Measurements from ENCODE around the gene CEPT1. TPM values are rescaled to one million over a fixed set of nuclear protein-coding genes. Genes with fewer than 3 reads are reported as not detected.

The CEPT1 gene
- total RNA-seq, 1 experiment from 2014 or later: 34.2 TPM

DNA sequence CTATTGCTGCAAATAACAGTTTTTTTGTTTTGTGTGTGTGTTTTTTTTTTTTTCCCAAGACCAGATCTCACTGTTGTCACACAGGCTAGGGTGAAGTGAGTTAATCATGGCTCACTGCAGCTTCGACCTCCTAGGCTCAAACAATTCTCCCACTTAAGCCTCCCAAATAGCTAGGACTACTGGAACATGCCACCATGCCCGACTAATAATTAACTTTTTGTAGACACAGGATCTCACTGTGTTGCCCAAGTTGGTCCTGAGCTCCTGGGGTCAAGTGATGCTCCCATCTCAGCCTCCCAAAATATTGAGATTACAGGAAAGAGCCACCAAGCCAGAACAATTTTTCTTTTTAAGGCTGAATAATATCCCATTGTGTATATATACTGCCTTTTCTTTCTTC lies 35.0 kb upstream of the CEPT1 start:
- CTCF ChIA-PET: no interaction called here
- Histone ChIP-seq H2AFZ (ENCODE audit: low read depth, low read length, poor library complexity, severe bottlenecking) (no peak overlapping the region), H3K4me2 (ENCODE audit: low read length) (no peak overlapping the region), H3K27ac (ENCODE audit: low read depth, low read length) (no peak overlapping the region), H3K9me3 (ENCODE audit: control insufficient read depth in 1 of 2, insufficient read depth in 1 of 2, low read depth in 1 of 2, low read length in 2 of 2) (no peaks in the 10 kb centered on the region), H4K20me1 (ENCODE audit: insufficient read depth) (no peaks in the 10 kb centered on the region), H3K4me3 (replicated peaks in 1 of 2; ENCODE audit: low read depth in 1 of 2, low read length in 2 of 2) (no peak overlapping the region), H3K9me2 (ENCODE audit: insufficient read depth) (no peaks in the 10 kb centered on the region), H3K27me3 (ENCODE audit: insufficient read depth, low read length) (no peaks in the 10 kb centered on the region), H3K9ac (ENCODE audit: low read length) (no peak overlapping the region), H3K4me1 (ENCODE audit: control insufficient read depth in 1 of 2, insufficient read depth in 2 of 2, low read length in 2 of 2) (peaks cover 0 to 11% of the 10 kb centered on the region in 2 experiments; a peak in 2 of 4 replicates), H3K36me3 (ENCODE audit: control insufficient read depth in 1 of 2, insufficient read depth in 2 of 2, low read length in 2 of 2) (no peaks in the 10 kb centered on the region), H3K79me2 (ENCODE audit: insufficient read depth, low read length) (no peaks in the 10 kb centered on the region)
- DNase-seq (ENCODE audit: low read depth, low spot score) (no peak), ATAC-seq (no peak)
- RAD21 ChIA-PET (ENCODE audit: low non-redundant PET in 1 of 2, low total read pairs in 2 of 2, uncharacterized antibody in 2 of 2, unreplicated experiment in 2 of 2): interaction anchor here in 1 of 2 experiments (0.7 kb wide), 1 partner anchor 269 kb away, joined by 3 read pairs; no protein-coding TSS in a partner anchor
- intact Hi-C loops (cut with micrococcal nuclease): no loop called here
- BruUV-seq (replicated peaks): no TSS peak
- POLR2A ChIA-PET: no interaction called here
- no peak for TF ChIP-seq CEBPB (IDR thresholded peaks at IDR 0.05; ENCODE audit: low read depth)
- TF ChIP-seq YY1 (IDR thresholded peaks at IDR 0.05; ENCODE audit: extremely low read depth, insufficient replicate concordance, low read depth, low read length): no peak
- no peak for TF ChIP-seq POLR2A (IDR thresholded peaks at IDR 0.05; ENCODE audit: borderline replicate concordance, extremely low read depth, insufficient read depth, insufficient read length)
- TF ChIP-seq ZFX (IDR thresholded peaks at IDR 0.05): no peak
- TF ChIP-seq EZH2phosphoT487 (IDR thresholded peaks at IDR 0.05; ENCODE audit: borderline replicate concordance): no peak
- no peak for TF ChIP-seq TCF7L2 (IDR thresholded peaks at IDR 0.05; ENCODE audit: borderline replicate concordance, extremely low read depth, insufficient read depth, insufficient read length)
- no peak for TF ChIP-seq SP1 (IDR thresholded peaks at IDR 0.05; ENCODE audit: low read depth)
- TF ChIP-seq JUND (IDR thresholded peaks at IDR 0.05): no peak

GRCh38 chr1:111110197-111110899 lies 29.7 kb upstream of the CEPT1 start:
- Histone ChIP-seq H3K27me3 (ENCODE audit: insufficient read depth, low read length) (no peaks in the 10 kb centered on the region), H3K4me1 (ENCODE audit: control insufficient read depth in 1 of 2, insufficient read depth in 2 of 2, low read length in 2 of 2) (no peaks in the 10 kb centered on the region), H2AFZ (ENCODE audit: low read depth, low read length, poor library complexity, severe bottlenecking) (no peak overlapping the region), H3K4me3 (replicated peaks in 1 of 2; ENCODE audit: low read depth in 1 of 2, low read length in 2 of 2) (no peak overlapping the region), H3K9ac (ENCODE audit: low read length) (no peak overlapping the region), H4K20me1 (ENCODE audit: insufficient read depth) (no peaks in the 10 kb centered on the region), H3K36me3 (ENCODE audit: control insufficient read depth in 1 of 2, insufficient read depth in 2 of 2, low read length in 2 of 2) (no peaks in the 10 kb centered on the region), H3K27ac (ENCODE audit: low read depth, low read length) (no peak overlapping the region), H3K4me2 (ENCODE audit: low read length) (no peak overlapping the region), H3K9me2 (ENCODE audit: insufficient read depth) (no peaks in the 10 kb centered on the region), H3K9me3 (ENCODE audit: control insufficient read depth in 1 of 2, insufficient read depth in 1 of 2, low read depth in 1 of 2, low read length in 2 of 2) (no peaks in the 10 kb centered on the region), H3K79me2 (ENCODE audit: insufficient read depth, low read length) (no peaks in the 10 kb centered on the region)
- ChIA-PET CTCF (no interaction called here), POLR2A (no interaction called here), RAD21 (ENCODE audit: low non-redundant PET in 1 of 2, low total read pairs in 2 of 2, uncharacterized antibody in 2 of 2, unreplicated experiment in 2 of 2) (no interaction called here)
- ATAC-seq: no peak
- no peak for TF ChIP-seq EGR1 (IDR thresholded peaks at IDR 0.05; ENCODE audit: low read depth)
- TF ChIP-seq EZH2 (IDR thresholded peaks at IDR 0.05): no peak
- TF ChIP-seq MAX (IDR thresholded peaks at IDR 0.05): no peak
- TF ChIP-seq, protein P1, sequence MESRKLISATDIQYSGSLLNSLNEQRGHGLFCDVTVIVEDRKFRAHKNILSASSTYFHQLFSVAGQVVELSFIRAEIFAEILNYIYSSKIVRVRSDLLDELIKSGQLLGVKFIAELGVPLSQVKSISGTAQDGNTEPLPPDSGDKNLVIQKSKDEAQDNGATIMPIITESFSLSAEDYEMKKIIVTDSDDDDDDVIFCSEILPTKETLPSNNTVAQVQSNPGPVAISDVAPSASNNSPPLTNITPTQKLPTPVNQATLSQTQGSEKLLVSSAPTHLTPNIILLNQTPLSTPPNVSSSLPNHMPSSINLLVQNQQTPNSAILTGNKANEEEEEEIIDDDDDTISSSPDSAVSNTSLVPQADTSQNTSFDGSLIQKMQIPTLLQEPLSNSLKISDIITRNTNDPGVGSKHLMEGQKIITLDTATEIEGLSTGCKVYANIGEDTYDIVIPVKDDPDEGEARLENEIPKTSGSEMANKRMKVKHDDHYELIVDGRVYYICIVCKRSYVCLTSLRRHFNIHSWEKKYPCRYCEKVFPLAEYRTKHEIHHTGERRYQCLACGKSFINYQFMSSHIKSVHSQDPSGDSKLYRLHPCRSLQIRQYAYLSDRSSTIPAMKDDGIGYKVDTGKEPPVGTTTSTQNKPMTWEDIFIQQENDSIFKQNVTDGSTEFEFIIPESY (IDR thresholded peaks at IDR 0.05; ENCODE audit: extremely low read depth, insufficient replicate concordance, low read length): no peak
- TF ChIP-seq ELF1 (IDR thresholded peaks at IDR 0.05; ENCODE audit: borderline replicate concordance, low read depth): no peak
- TF ChIP-seq, protein P2, sequence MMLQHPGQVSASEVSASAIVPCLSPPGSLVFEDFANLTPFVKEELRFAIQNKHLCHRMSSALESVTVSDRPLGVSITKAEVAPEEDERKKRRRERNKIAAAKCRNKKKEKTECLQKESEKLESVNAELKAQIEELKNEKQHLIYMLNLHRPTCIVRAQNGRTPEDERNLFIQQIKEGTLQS (IDR thresholded peaks at IDR 0.05): no peak
- TF ChIP-seq CEBPB (IDR thresholded peaks at IDR 0.05; ENCODE audit: low read depth): no peak
- TF ChIP-seq FOSL1 (IDR thresholded peaks at IDR 0.05; ENCODE audit: low read depth): no peak
- no peak for TF ChIP-seq POLR2A (IDR thresholded peaks at IDR 0.05; ENCODE audit: borderline replicate concordance, extremely low read depth, insufficient read depth, insufficient read length)
- no peak for TF ChIP-seq ZNF274 (IDR thresholded peaks at IDR 0.05; ENCODE audit: low read depth, low read length)
- intact Hi-C loops (cut with micrococcal nuclease): no loop called here
- DNase-seq (ENCODE audit: low read depth, low spot score): no peak
- no TSS peak for BruUV-seq (replicated peaks)
